NCI-H69 (cell line): ENCODE measurements around the gene NOP14.
"Not testable (repeated sequence)": the region's sequence is repeated elsewhere in the genome, so short reads cannot be mapped to it uniquely, and the experiment has no call there.

ENCODE experiments used
- DNase-seq: peaks from one replicate; lab custom pipeline; 2025; lab: John Stamatoyannopoulos, UW

The NOP14 gene

GRCh38 chr4:2963175-2963965, at the start of gene NOP14, which contains the start of gene GRK4:
TSS of gene NOP14 (minus strand) at chr4:2963406. CDS start at chr4:2963319, 87 bp downstream.
TSS of gene GRK4 (plus strand) at chr4:2963571. CDS start at chr4:2964071, 500 bp downstream.
- DNase-seq: peak; percentile 98

GRCh38 chr4:3011456-3012220, 48.4 kb upstream of the NOP14 start:
- DNase-seq: no peak

- no peak for DNase-seq
Observed at GRCh38 chr4:3010998-3011397, 47.8 kb upstream of the NOP14 start.

GRCh38 chr4:3010577-3010976, 47.4 kb upstream of the NOP14 start:
- DNase-seq: no peak

- DNase-seq: peak; percentile 32
Observed at GRCh38 chr4:3009422-3009821, 46.2 kb upstream of the NOP14 start.

- DNase-seq: no peak
Observed at GRCh38 chr4:3007724-3008123, 44.5 kb upstream of the NOP14 start.

GRCh38 chr4:2996415-2996814, 33.2 kb upstream of the NOP14 start:
- DNase-seq: peak; percentile 29

GRCh38 chr4:2995546-2996265, 32.5 kb upstream of the NOP14 start:
- DNase-seq: no peak

- DNase-seq: no peak
Observed at GRCh38 chr4:2994917-2995316, 31.7 kb upstream of the NOP14 start.

- no peak for DNase-seq
Observed at GRCh38 chr4:2991243-2991642, 28.0 kb upstream of the NOP14 start.

GRCh38 chr4:2983715-2984114, 20.5 kb upstream of the NOP14 start:
- not testable (repeated sequence) for DNase-seq

- DNase-seq: no peak
Observed at GRCh38 chr4:2982012-2982411, 18.8 kb upstream of the NOP14 start.

- no peak for DNase-seq
Observed at GRCh38 chr4:2981256-2981819, 18.1 kb upstream of the NOP14 start.

- no peak for DNase-seq
Observed at GRCh38 chr4:2977211-2978088, 14.2 kb upstream of the NOP14 start.

GRCh38 chr4:2971275-2971674, 8.1 kb upstream of the NOP14 start:
- DNase-seq: no peak

GRCh38 chr4:2968381-2968780, 5.2 kb upstream of the NOP14 start:
- no peak for DNase-seq

- DNase-seq: no peak
Observed at GRCh38 chr4:2965262-2965661, 2.1 kb upstream of the NOP14 start.

- DNase-seq: no peak
Observed at GRCh38 chr4:2964706-2965258, 1.6 kb upstream of the NOP14 start.

- no peak for DNase-seq
Observed at GRCh38 chr4:2963966-2964471, 813 bp upstream of the NOP14 start.

GRCh38 chr4:2962614-2963174, 512 bp downstream of the NOP14 start:
- peak; percentile 82 for DNase-seq
